ENCODE data around the gene PRICKLE1. TPM values are rescaled to one million over a fixed set of nuclear protein-coding genes. Genes with fewer than 3 reads are reported as not detected.

Gene PRICKLE1
- total RNA-seq, 1 donor from 2014 or later = 4.5 TPM

- Mint-ChIP-seq H3K4me1 (no peaks in the 10 kb centered on the region), H3K9me3 (no peaks in the 10 kb centered on the region), H3K27me3 (no peaks in the 10 kb centered on the region), H3K36me3 (ENCODE audit: low read depth) (no peaks in the 10 kb centered on the region), H3K4me3 (no peak overlapping the region), H3K27ac (no peak overlapping the region)
- ATAC-seq (ENCODE audit: low read depth) = no peak
- CTCF ChIA-PET = interaction anchor here (1.1 to 2.9 kb wide), 6 partner anchors 19 to 428 kb away, joined by 3 to 26 read pairs (median 5); partner anchors contain the start of gene PRICKLE1
- no peak for TF ChIP-seq CTCF (IDR thresholded peaks at IDR 0.05)
- no peak for DNase-seq
- POLR2A ChIA-PET = interaction anchor here (1.8 kb wide), 1 partner anchor 86 kb away, joined by 8 read pairs; no protein-coding TSS in a partner anchor
- intact Hi-C loops (cut with micrococcal nuclease) = no loop called here
Measured at GRCh38 chr12:42570076-42570475, 19.5 kb downstream of the PRICKLE1 start.

GRCh38 chr12:42568952-42569915 lies 20.3 kb downstream of the PRICKLE1 start:
- H3K36me3 Mint-ChIP-seq (ENCODE audit: low read depth) = no peaks in the 10 kb centered on the region
- no peaks in the 10 kb centered on the region for H3K4me1 Mint-ChIP-seq
- no peak overlapping the region for H3K27ac Mint-ChIP-seq
- ChIA-PET POLR2A (interaction anchor here (0.5 to 1.8 kb wide), 2 partner anchors 19 to 86 kb away, joined by 3 to 8 read pairs; no protein-coding TSS in a partner anchor), CTCF (interaction anchor here (1.0 to 2.9 kb wide), 13 partner anchors 13 to 1291 kb away, joined by 3 to 26 read pairs (median 4); partner anchors contain the start of gene PRICKLE1)
- intact Hi-C loops (cut with micrococcal nuclease) = loop anchor here (1.0 to 5.0 kb wide), 7 partner anchors 86 to 1623 kb away; partner anchors contain the start of genes PPHLN1 and ZCRB1
- TF ChIP-seq CTCF (IDR thresholded peaks at IDR 0.05) = no peak
- ATAC-seq (ENCODE audit: low read depth) (no peak), DNase-seq (no peak)
- H3K27me3 Mint-ChIP-seq = no peaks in the 10 kb centered on the region
- H3K9me3 Mint-ChIP-seq = no peaks in the 10 kb centered on the region
- no peak overlapping the region for H3K4me3 Mint-ChIP-seq

GRCh38 chr12:42565633-42566032 lies 23.9 kb downstream of the PRICKLE1 start:
- Mint-ChIP-seq H3K27me3 (no peaks in the 10 kb centered on the region), H3K27ac (no peak overlapping the region), H3K4me1 (no peaks in the 10 kb centered on the region), H3K4me3 (no peak overlapping the region), H3K36me3 (ENCODE audit: low read depth) (no peaks in the 10 kb centered on the region), H3K9me3 (no peaks in the 10 kb centered on the region)
- ATAC-seq (ENCODE audit: low read depth) (no peak), DNase-seq (no peak)
- CTCF ChIA-PET = interaction anchor here (2.7 kb wide), 1 partner anchor 83 kb away, joined by 9 read pairs; no protein-coding TSS in a partner anchor
- POLR2A ChIA-PET = no interaction called here
- intact Hi-C loops (cut with micrococcal nuclease) = loop anchor here (5.0 kb wide), 2 partner anchors 238 to 438 kb away; partner anchors contain the start of genes PPHLN1 and ZCRB1
- no peak for TF ChIP-seq CTCF (IDR thresholded peaks at IDR 0.05)

- Mint-ChIP-seq H3K27me3 (no peaks in the 10 kb centered on the region), H3K4me1 (no peaks in the 10 kb centered on the region), H3K27ac (no peak overlapping the region), H3K36me3 (ENCODE audit: low read depth) (no peaks in the 10 kb centered on the region), H3K9me3 (no peaks in the 10 kb centered on the region), H3K4me3 (no peak overlapping the region)
- intact Hi-C loops (cut with micrococcal nuclease) = loop anchor here (5.0 kb wide), 2 partner anchors 238 to 438 kb away; partner anchors contain the start of genes PPHLN1 and ZCRB1
- TF ChIP-seq CTCF (IDR thresholded peaks at IDR 0.05) = no peak
- no peak for DNase-seq
- ATAC-seq (ENCODE audit: low read depth) = no peak
- ChIA-PET POLR2A (no interaction called here), CTCF (no interaction called here)
Measured at GRCh38 chr12:42564996-42565395, 24.6 kb downstream of the PRICKLE1 start.

GRCh38 chr12:42564556-42564955 lies 25.0 kb downstream of the PRICKLE1 start:
- ATAC-seq (ENCODE audit: low read depth) = no peak
- Mint-ChIP-seq H3K27me3 (no peaks in the 10 kb centered on the region), H3K27ac (no peak overlapping the region), H3K4me3 (no peak overlapping the region), H3K36me3 (ENCODE audit: low read depth) (no peaks in the 10 kb centered on the region), H3K4me1 (no peaks in the 10 kb centered on the region), H3K9me3 (no peaks in the 10 kb centered on the region)
- no peak for DNase-seq
- ChIA-PET POLR2A (no interaction called here), CTCF (interaction anchor here (0.9 kb wide), 1 partner anchor 82 kb away, joined by 3 read pairs; no protein-coding TSS in a partner anchor)
- intact Hi-C loops (cut with micrococcal nuclease) = no loop called here
- no peak for TF ChIP-seq CTCF (IDR thresholded peaks at IDR 0.05)
